22Rv1 (cell line): ENCODE data around the gene GARNL3.

Experiments used
- ZFX ChIP-seq: fragments of 450-650 bp; IDR thresholded peaks from 2 replicates; pipeline ENCODE4 v1.6.1; 2017; ENCODE audit warnings: antibody characterized with exemption, borderline replicate concordance
- TF ChIP-seq, protein P1 (sequence below): fragments of 450-650 bp; IDR thresholded peaks from 2 replicates; pipeline ENCODE4 v1.5.1; 2017; ENCODE audit warnings: mild to moderate bottlenecking

DNA sequence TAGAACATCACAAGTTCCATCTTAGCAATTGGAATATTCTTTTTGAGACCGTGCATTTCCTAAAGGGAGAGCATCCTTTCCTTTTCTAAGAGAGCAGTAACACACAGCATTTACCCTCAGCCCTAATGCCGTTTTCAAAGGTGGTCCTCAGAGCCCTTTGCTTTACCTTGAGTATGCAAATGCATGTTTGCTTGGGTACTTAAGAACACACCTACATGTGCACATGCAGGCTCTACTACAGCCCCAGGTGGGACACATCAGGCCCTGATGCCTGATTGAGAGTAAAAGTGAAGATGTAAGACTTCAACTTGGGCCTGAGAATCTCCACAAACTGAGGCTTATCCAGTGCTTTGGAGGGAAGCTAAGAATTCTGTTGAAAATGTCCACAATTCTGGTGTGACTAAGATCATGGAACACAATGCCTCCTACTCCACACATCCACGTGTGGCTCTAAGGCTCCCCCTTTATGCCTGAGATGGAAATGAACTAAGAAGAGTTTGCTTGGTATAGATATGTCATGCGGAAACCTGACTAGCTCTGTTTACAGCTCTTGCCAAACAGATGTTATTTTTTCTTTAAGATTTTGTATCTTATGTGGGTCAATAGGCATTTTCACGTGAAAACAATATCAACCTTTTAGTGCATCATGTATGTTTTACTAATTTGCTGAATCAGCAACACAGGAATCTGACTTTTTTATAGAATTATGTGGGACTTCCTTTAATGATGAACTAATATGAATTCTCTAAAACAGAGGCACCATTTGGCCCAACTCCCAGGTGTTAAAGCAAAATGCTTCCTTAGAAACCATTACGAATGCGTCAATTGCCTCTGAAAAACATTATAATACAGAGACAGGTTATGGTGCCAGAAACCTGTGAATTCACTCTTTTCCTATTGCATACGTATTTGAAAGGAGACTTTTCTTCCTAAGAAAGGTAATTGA is 83.5 kb downstream of the GARNL3 start:
- TF ChIP-seq, protein P1, sequence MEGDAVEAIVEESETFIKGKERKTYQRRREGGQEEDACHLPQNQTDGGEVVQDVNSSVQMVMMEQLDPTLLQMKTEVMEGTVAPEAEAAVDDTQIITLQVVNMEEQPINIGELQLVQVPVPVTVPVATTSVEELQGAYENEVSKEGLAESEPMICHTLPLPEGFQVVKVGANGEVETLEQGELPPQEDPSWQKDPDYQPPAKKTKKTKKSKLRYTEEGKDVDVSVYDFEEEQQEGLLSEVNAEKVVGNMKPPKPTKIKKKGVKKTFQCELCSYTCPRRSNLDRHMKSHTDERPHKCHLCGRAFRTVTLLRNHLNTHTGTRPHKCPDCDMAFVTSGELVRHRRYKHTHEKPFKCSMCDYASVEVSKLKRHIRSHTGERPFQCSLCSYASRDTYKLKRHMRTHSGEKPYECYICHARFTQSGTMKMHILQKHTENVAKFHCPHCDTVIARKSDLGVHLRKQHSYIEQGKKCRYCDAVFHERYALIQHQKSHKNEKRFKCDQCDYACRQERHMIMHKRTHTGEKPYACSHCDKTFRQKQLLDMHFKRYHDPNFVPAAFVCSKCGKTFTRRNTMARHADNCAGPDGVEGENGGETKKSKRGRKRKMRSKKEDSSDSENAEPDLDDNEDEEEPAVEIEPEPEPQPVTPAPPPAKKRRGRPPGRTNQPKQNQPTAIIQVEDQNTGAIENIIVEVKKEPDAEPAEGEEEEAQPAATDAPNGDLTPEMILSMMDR: peak; percentile 54
- TF ChIP-seq ZFX: no peak
